BE2C (cell line): ENCODE measurements around the gene PPP2R2D.

Experiments used
- DNase-seq: peaks from one replicate; pipeline ENCODE4 v3.0.0-alpha.2; 2020
- H3K27me3 ChIP-seq: fragments of 250-450 bp; sonication (Bioruptor Pico); 2 replicates; pipeline ENCODE4 v1.5.1; 2020; ENCODE audit warnings: mild to moderate bottlenecking
- H3K36me3 ChIP-seq: fragments of 250-450 bp; sonication (Bioruptor Pico); 2 replicates; pipeline ENCODE4 v1.5.1; 2020; ENCODE audit warnings: mild to moderate bottlenecking
- H3K4me1 ChIP-seq: fragments of 250-450 bp; sonication (Bioruptor Pico); 2 replicates; pipeline ENCODE4 v1.5.1; 2020
- H3K4me3 ChIP-seq: 2 replicates; pipeline ENCODE4 v1.5.1; 2011; ENCODE audit warnings: low read depth, low read length
- H3K9me3 ChIP-seq: fragments of 250-450 bp; sonication (Bioruptor Pico); 2 replicates; pipeline ENCODE4 v1.5.1; 2020
- CTCF ChIP-seq: IDR thresholded peaks from 2 replicates; pipeline ENCODE4 v1.5.1; 2012; ENCODE audit warnings: mild to moderate bottlenecking, low read depth, low read length

PPP2R2D gene

GRCh38 chr10:131974034-131974817 lies 73.4 kb downstream of the PPP2R2D start:
- DNase-seq: no peak
- H3K4me1 ChIP-seq: peaks cover 14% of the 10 kb centered on the region
- no peak overlapping the region for H3K4me3 ChIP-seq
- peaks cover 59% of the 10 kb centered on the region for H3K36me3 ChIP-seq
- no peak for TF ChIP-seq CTCF
- H3K27me3 ChIP-seq: no peaks in the 10 kb centered on the region
- H3K9me3 ChIP-seq: no peaks in the 10 kb centered on the region

- peaks cover 57% of the 10 kb centered on the region for H3K36me3 ChIP-seq
These were observed 74.2 kb downstream of the PPP2R2D start for GRCh38 chr10:131975003-131975402.

GRCh38 chr10:131975796-131976195 lies 75.0 kb downstream of the PPP2R2D start:
- Histone ChIP-seq H3K36me3 (peaks cover 49% of the 10 kb centered on the region), H3K4me1 (peaks cover 14% of the 10 kb centered on the region), H3K27me3 (no peaks in the 10 kb centered on the region), H3K4me3 (no peak overlapping the region), H3K9me3 (no peaks in the 10 kb centered on the region)
- DNase-seq: no peak
- TF ChIP-seq CTCF: no peak

More at GRCh38 chr10:131975003-131975402, 74.2 kb downstream of the PPP2R2D start:
- Histone ChIP-seq H3K4me1 (peaks cover 14% of the 10 kb centered on the region), H3K27me3 (no peaks in the 10 kb centered on the region), H3K4me3 (no peak overlapping the region), H3K9me3 (no peaks in the 10 kb centered on the region)
- no peak for DNase-seq
- no peak for TF ChIP-seq CTCF

GRCh38 chr10:131977323-131978096 lies 76.7 kb downstream of the PPP2R2D start:
- TF ChIP-seq CTCF: no peak
- H3K4me1 ChIP-seq: peaks cover 11% of the 10 kb centered on the region

GRCh38 chr10:131978366-131978765 lies 77.6 kb downstream of the PPP2R2D start:
- Histone ChIP-seq H3K36me3 (peaks cover 25% of the 10 kb centered on the region), H3K4me3 (peak overlapping the region; percentile 96), H3K4me1 (peaks cover 2% of the 10 kb centered on the region), H3K9me3 (no peaks in the 10 kb centered on the region), H3K27me3 (no peaks in the 10 kb centered on the region)
- no peak for TF ChIP-seq CTCF
- no peak for DNase-seq

More at GRCh38 chr10:131977323-131978096, 76.7 kb downstream of the PPP2R2D start:
- Histone ChIP-seq H3K27me3 (no peaks in the 10 kb centered on the region), H3K9me3 (no peaks in the 10 kb centered on the region), H3K4me3 (peak overlapping the region; percentile 96; the same call in 1 of the 2 replicates), H3K36me3 (peaks cover 34% of the 10 kb centered on the region)
- no peak for DNase-seq
